Endothelial cell of umbilical vein (primary cell): ENCODE results near the gene UQCC2.

Experiments used
- POLR2A ChIP-seq: IDR thresholded peaks from 2 replicates; pipeline ENCODE4 v1.6.1; 2012; ENCODE audit warnings: low read depth, mild to moderate bottlenecking, control low read depth, low read length
- TF ChIP-seq, protein P1 (sequence below), 2 donors: IDR thresholded peaks; 1 replicate in 1 of 2; 2 replicates in 1 of 2; pipeline ENCODE4 v1.5.1; 2011; ENCODE audit warnings: low read length in 2 of 2, mild to moderate bottlenecking in 2 of 2, moderate library complexity in 2 of 2, control low read depth in 1 of 2, inconsistent platforms in 1 of 2, low read depth in 1 of 2; ENCODE audit not compliant: insufficient read depth in 1 of 2; ENCODE audit errors: extremely low read depth in 1 of 2

DNA sequence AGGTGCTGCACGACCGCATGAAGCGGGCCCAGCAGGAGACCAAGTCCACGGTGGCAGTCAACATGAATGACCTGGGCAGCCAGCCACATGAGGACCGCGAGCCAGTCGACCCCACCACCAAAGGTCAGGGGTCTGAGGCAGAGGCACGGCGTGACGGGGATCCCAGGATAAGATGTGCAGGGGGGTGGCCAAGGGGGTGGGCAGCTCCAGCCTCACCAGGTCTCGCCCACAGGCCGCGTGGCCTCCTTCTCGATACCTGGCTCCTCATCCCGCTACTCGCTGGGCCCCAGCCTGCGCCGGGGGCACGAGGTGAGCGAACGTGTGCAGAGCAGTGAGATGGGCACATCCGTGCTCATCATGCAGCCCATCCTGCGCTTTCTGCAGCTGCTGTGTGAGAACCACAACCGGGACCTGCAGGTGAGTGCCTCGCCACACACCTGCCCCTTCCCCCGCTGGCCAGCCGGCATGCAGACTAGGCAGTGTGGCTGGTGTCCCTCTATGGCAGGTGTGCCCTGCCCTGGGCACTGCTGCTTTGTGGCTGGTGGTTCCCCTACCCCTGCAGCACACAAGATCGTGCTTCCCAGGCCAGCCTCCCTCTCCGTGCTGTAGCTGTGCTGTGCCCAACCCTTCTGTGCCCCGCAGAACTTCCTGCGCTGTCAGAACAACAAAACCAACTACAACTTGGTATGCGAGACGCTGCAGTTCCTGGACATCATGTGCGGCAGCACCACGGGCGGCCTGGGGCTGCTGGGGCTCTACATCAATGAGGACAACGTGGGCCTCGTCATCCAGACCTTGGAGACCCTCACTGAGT is 25.9 kb downstream of the UQCC2 start:
- TF ChIP-seq, protein P1, sequence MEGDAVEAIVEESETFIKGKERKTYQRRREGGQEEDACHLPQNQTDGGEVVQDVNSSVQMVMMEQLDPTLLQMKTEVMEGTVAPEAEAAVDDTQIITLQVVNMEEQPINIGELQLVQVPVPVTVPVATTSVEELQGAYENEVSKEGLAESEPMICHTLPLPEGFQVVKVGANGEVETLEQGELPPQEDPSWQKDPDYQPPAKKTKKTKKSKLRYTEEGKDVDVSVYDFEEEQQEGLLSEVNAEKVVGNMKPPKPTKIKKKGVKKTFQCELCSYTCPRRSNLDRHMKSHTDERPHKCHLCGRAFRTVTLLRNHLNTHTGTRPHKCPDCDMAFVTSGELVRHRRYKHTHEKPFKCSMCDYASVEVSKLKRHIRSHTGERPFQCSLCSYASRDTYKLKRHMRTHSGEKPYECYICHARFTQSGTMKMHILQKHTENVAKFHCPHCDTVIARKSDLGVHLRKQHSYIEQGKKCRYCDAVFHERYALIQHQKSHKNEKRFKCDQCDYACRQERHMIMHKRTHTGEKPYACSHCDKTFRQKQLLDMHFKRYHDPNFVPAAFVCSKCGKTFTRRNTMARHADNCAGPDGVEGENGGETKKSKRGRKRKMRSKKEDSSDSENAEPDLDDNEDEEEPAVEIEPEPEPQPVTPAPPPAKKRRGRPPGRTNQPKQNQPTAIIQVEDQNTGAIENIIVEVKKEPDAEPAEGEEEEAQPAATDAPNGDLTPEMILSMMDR (IDR thresholded peaks at IDR 0.05; ENCODE audit: extremely low read depth in 1 of 2, insufficient read depth in 1 of 2, low read depth in 1 of 2, low read length in 2 of 2): no peak
- TF ChIP-seq POLR2A: no peak
